ENCODE data around the gene CAMK2D. TPM values are rescaled to one million over a fixed set of nuclear protein-coding genes. Genes with fewer than 3 reads are reported as not detected.

The CAMK2D gene
- total RNA-seq, 1 experiment from 2014 or later: 32.1 TPM

- Mint-ChIP-seq H3K27ac (ENCODE audit: low read depth, unreplicated experiment) (no peak overlapping the region), H3K9me3 (ENCODE audit: unreplicated experiment) (no peaks in the 10 kb centered on the region), H3K4me3 (ENCODE audit: unreplicated experiment) (no peak overlapping the region), H3K36me3 (ENCODE audit: insufficient read depth, unreplicated experiment) (peaks cover 15% of the 10 kb centered on the region), H3K4me1 (ENCODE audit: insufficient read depth, unreplicated experiment) (peaks cover 35% of the 10 kb centered on the region), H3K27me3 (ENCODE audit: insufficient read depth, unreplicated experiment) (no peaks in the 10 kb centered on the region)
- no TSS peak for BruUV-seq (replicated peaks)
- POLR2A ChIA-PET: interaction anchor here (8.3 kb wide), 1 partner anchor 25 kb away, joined by 88 read pairs; no protein-coding TSS in a partner anchor
- intact Hi-C loops (cut with micrococcal nuclease): no loop called here
- DNase-seq (ENCODE audit: unreplicated experiment): no peak
- no peak for TF ChIP-seq CTCF (IDR thresholded peaks at IDR 0.05; ENCODE audit: unreplicated experiment)
- CTCF ChIA-PET: interaction anchor here (0.7 kb wide), 2 partner anchors 10 to 41 kb away, joined by 3 read pairs; no protein-coding TSS in a partner anchor
Observed at GRCh38 chr4:113442826-113443225, 318.7 kb downstream of the CAMK2D start.

- CTCF ChIA-PET: no interaction called here
- no peak for DNase-seq (ENCODE audit: unreplicated experiment)
- H3K9me3 Mint-ChIP-seq (ENCODE audit: unreplicated experiment): no peaks in the 10 kb centered on the region
- no TSS peak for BruUV-seq (replicated peaks)
- intact Hi-C loops (cut with micrococcal nuclease): no loop called here
- no peak overlapping the region for H3K4me3 Mint-ChIP-seq (ENCODE audit: unreplicated experiment)
- peaks cover 36% of the 10 kb centered on the region for H3K4me1 Mint-ChIP-seq (ENCODE audit: insufficient read depth, unreplicated experiment)
- POLR2A ChIA-PET: no interaction called here
- no peak for TF ChIP-seq CTCF (IDR thresholded peaks at IDR 0.05; ENCODE audit: unreplicated experiment)
- H3K27me3 Mint-ChIP-seq (ENCODE audit: insufficient read depth, unreplicated experiment): no peaks in the 10 kb centered on the region
- H3K36me3 Mint-ChIP-seq (ENCODE audit: insufficient read depth, unreplicated experiment): peaks cover 23% of the 10 kb centered on the region
- no peak overlapping the region for H3K27ac Mint-ChIP-seq (ENCODE audit: low read depth, unreplicated experiment)
Observed at GRCh38 chr4:113440371-113440770, 321.2 kb downstream of the CAMK2D start.

- Mint-ChIP-seq H3K27ac (ENCODE audit: low read depth, unreplicated experiment) (no peak overlapping the region), H3K4me3 (ENCODE audit: unreplicated experiment) (no peak overlapping the region), H3K9me3 (ENCODE audit: unreplicated experiment) (no peaks in the 10 kb centered on the region), H3K36me3 (ENCODE audit: insufficient read depth, unreplicated experiment) (peaks cover 11% of the 10 kb centered on the region), H3K27me3 (ENCODE audit: insufficient read depth, unreplicated experiment) (no peaks in the 10 kb centered on the region), H3K4me1 (ENCODE audit: insufficient read depth, unreplicated experiment) (peaks cover 26% of the 10 kb centered on the region)
- ChIA-PET POLR2A (interaction anchor here (0.8 kb wide), 1 partner anchor 29 kb away, joined by 3 read pairs; no protein-coding TSS in a partner anchor), CTCF (no interaction called here)
- no peak for TF ChIP-seq CTCF (IDR thresholded peaks at IDR 0.05; ENCODE audit: unreplicated experiment)
- no TSS peak for BruUV-seq (replicated peaks)
- no peak for DNase-seq (ENCODE audit: unreplicated experiment)
- intact Hi-C loops (cut with micrococcal nuclease): no loop called here
Observed at GRCh38 chr4:113438596-113438995, 322.9 kb downstream of the CAMK2D start.

- TF ChIP-seq CTCF (IDR thresholded peaks at IDR 0.05; ENCODE audit: unreplicated experiment): no peak
- intact Hi-C loops (cut with micrococcal nuclease): no loop called here
- Mint-ChIP-seq H3K27ac (ENCODE audit: low read depth, unreplicated experiment) (peak overlapping the region; percentile 59), H3K36me3 (ENCODE audit: insufficient read depth, unreplicated experiment) (peaks cover 9% of the 10 kb centered on the region), H3K4me3 (ENCODE audit: unreplicated experiment) (no peak overlapping the region), H3K4me1 (ENCODE audit: insufficient read depth, unreplicated experiment) (peaks cover 35% of the 10 kb centered on the region), H3K27me3 (ENCODE audit: insufficient read depth, unreplicated experiment) (no peaks in the 10 kb centered on the region), H3K9me3 (ENCODE audit: unreplicated experiment) (no peaks in the 10 kb centered on the region)
- no peak for DNase-seq (ENCODE audit: unreplicated experiment)
- ChIA-PET POLR2A (interaction anchor here (2.9 kb wide), 1 partner anchor 31 kb away, joined by 13 read pairs; no protein-coding TSS in a partner anchor), CTCF (interaction anchor here (0.5 to 0.7 kb wide), 3 partner anchors 315 to 1261 kb away, joined by 4 to 5 read pairs (median 4); no protein-coding TSS in a partner anchor)
- BruUV-seq (replicated peaks): no TSS peak
Observed at GRCh38 chr4:113437129-113437528, 324.4 kb downstream of the CAMK2D start.

All from MCF 10A (cell line).